ENCODE data around the gene PNISR.

Gene PNISR

GRCh38 chr6:99364026-99364425 is 61.1 kb downstream of the PNISR start:
- no peaks in the 10 kb centered on the region for H3K36me3 ChIP-seq (ENCODE audit: control insufficient read depth in 2 of 2, insufficient read depth in 2 of 2, low read length in 2 of 2)
- no peak overlapping the region for H3K27ac ChIP-seq (ENCODE audit: low read length)
- H3K9ac ChIP-seq (ENCODE audit: low read length in 2 of 2) = no peak overlapping the region
- H3K9me3 ChIP-seq (ENCODE audit: control insufficient read depth in 2 of 2, low read length in 2 of 2) = no peaks in the 10 kb centered on the region
- no peaks in the 10 kb centered on the region for H3K4me1 ChIP-seq (ENCODE audit: control insufficient read depth, insufficient read depth, low read length)
- no peak overlapping the region for H3K4me3 ChIP-seq (ENCODE audit: low read length in 2 of 2)
- no peaks in the 10 kb centered on the region for H3K27me3 ChIP-seq (ENCODE audit: control insufficient read depth in 1 of 2, insufficient read depth in 2 of 2, low read length in 2 of 2)

GRCh38 chr6:99362678-99363268 is 62.3 kb downstream of the PNISR start:
- no peak overlapping the region for H3K9ac ChIP-seq (ENCODE audit: low read length in 2 of 2)
- no peak overlapping the region for H3K4me3 ChIP-seq (ENCODE audit: low read length in 2 of 2)
- no peaks in the 10 kb centered on the region for H3K36me3 ChIP-seq (ENCODE audit: control insufficient read depth in 2 of 2, insufficient read depth in 2 of 2, low read length in 2 of 2)
- H3K27ac ChIP-seq (ENCODE audit: low read length) = no peak overlapping the region
- H3K27me3 ChIP-seq (ENCODE audit: control insufficient read depth in 1 of 2, insufficient read depth in 2 of 2, low read length in 2 of 2) = no peaks in the 10 kb centered on the region
- H3K4me1 ChIP-seq (ENCODE audit: control insufficient read depth, insufficient read depth, low read length) = no peaks in the 10 kb centered on the region
- H3K9me3 ChIP-seq (ENCODE audit: control insufficient read depth in 2 of 2, low read length in 2 of 2) = no peaks in the 10 kb centered on the region

- Histone ChIP-seq H3K9ac (ENCODE audit: low read length in 2 of 2) (no peak overlapping the region), H3K4me3 (ENCODE audit: low read length in 2 of 2) (no peak overlapping the region), H3K27me3 (ENCODE audit: control insufficient read depth in 1 of 2, insufficient read depth in 2 of 2, low read length in 2 of 2) (peaks cover 0 to 2% of the 10 kb centered on the region in 2 donors), H3K36me3 (ENCODE audit: control insufficient read depth in 2 of 2, insufficient read depth in 2 of 2, low read length in 2 of 2) (no peaks in the 10 kb centered on the region), H3K27ac (ENCODE audit: low read length) (no peak overlapping the region), H3K9me3 (ENCODE audit: control insufficient read depth in 2 of 2, low read length in 2 of 2) (no peaks in the 10 kb centered on the region), H3K4me1 (ENCODE audit: control insufficient read depth, insufficient read depth, low read length) (no peaks in the 10 kb centered on the region)
Observed at GRCh38 chr6:99359800-99360199, 65.3 kb downstream of the PNISR start.

GRCh38 chr6:99356641-99357040 is 68.5 kb downstream of the PNISR start:
- no peaks in the 10 kb centered on the region for H3K9me3 ChIP-seq (ENCODE audit: control insufficient read depth in 2 of 2, low read length in 2 of 2)
- no peaks in the 10 kb centered on the region for H3K36me3 ChIP-seq (ENCODE audit: control insufficient read depth in 2 of 2, insufficient read depth in 2 of 2, low read length in 2 of 2)
- H3K4me3 ChIP-seq (ENCODE audit: low read length in 2 of 2) = no peak overlapping the region
- H3K9ac ChIP-seq (ENCODE audit: low read length in 2 of 2) = no peak overlapping the region
- H3K27ac ChIP-seq (ENCODE audit: low read length) = no peak overlapping the region
- peaks cover 2 to 4% of the 10 kb centered on the region in 2 donors for H3K27me3 ChIP-seq (ENCODE audit: control insufficient read depth in 1 of 2, insufficient read depth in 2 of 2, low read length in 2 of 2)
- no peaks in the 10 kb centered on the region for H3K4me1 ChIP-seq (ENCODE audit: control insufficient read depth, insufficient read depth, low read length)

- no peak overlapping the region for H3K9ac ChIP-seq (ENCODE audit: low read length in 2 of 2)
- H3K4me1 ChIP-seq (ENCODE audit: control insufficient read depth, insufficient read depth, low read length) = peaks cover 7% of the 10 kb centered on the region
- no peaks in the 10 kb centered on the region for H3K9me3 ChIP-seq (ENCODE audit: control insufficient read depth in 2 of 2, low read length in 2 of 2)
- H3K27me3 ChIP-seq (ENCODE audit: control insufficient read depth in 1 of 2, insufficient read depth in 2 of 2, low read length in 2 of 2) = peaks cover 2 to 4% of the 10 kb centered on the region in 2 donors
- no peaks in the 10 kb centered on the region for H3K36me3 ChIP-seq (ENCODE audit: control insufficient read depth in 2 of 2, insufficient read depth in 2 of 2, low read length in 2 of 2)
- H3K4me3 ChIP-seq (ENCODE audit: low read length in 2 of 2) = no peak overlapping the region
- no peak overlapping the region for H3K27ac ChIP-seq (ENCODE audit: low read length)
Observed at GRCh38 chr6:99354983-99355382, 70.1 kb downstream of the PNISR start.

- H3K4me1 ChIP-seq (ENCODE audit: control insufficient read depth, insufficient read depth, low read length) = peaks cover 13% of the 10 kb centered on the region
- no peak overlapping the region for H3K4me3 ChIP-seq (ENCODE audit: low read length in 2 of 2)
- no peak overlapping the region for H3K9ac ChIP-seq (ENCODE audit: low read length in 2 of 2)
- H3K9me3 ChIP-seq (ENCODE audit: control insufficient read depth in 2 of 2, low read length in 2 of 2) = no peaks in the 10 kb centered on the region
- no peaks in the 10 kb centered on the region for H3K36me3 ChIP-seq (ENCODE audit: control insufficient read depth in 2 of 2, insufficient read depth in 2 of 2, low read length in 2 of 2)
- peaks cover 2 to 4% of the 10 kb centered on the region in 2 donors for H3K27me3 ChIP-seq (ENCODE audit: control insufficient read depth in 1 of 2, insufficient read depth in 2 of 2, low read length in 2 of 2)
- no peak overlapping the region for H3K27ac ChIP-seq (ENCODE audit: low read length)
Observed at GRCh38 chr6:99353126-99353525, 72.0 kb downstream of the PNISR start.

- no peaks in the 10 kb centered on the region for H3K36me3 ChIP-seq (ENCODE audit: control insufficient read depth in 2 of 2, insufficient read depth in 2 of 2, low read length in 2 of 2)
- H3K4me3 ChIP-seq (ENCODE audit: low read length in 2 of 2) = peak overlapping the region; percentile 79 to 81
- H3K9ac ChIP-seq (ENCODE audit: low read length in 2 of 2) = peak overlapping the region; percentile 72 to 94
- peaks cover 15% of the 10 kb centered on the region for H3K4me1 ChIP-seq (ENCODE audit: control insufficient read depth, insufficient read depth, low read length)
- H3K9me3 ChIP-seq (ENCODE audit: control insufficient read depth in 2 of 2, low read length in 2 of 2) = no peaks in the 10 kb centered on the region
- peaks cover 2 to 4% of the 10 kb centered on the region in 2 donors for H3K27me3 ChIP-seq (ENCODE audit: control insufficient read depth in 1 of 2, insufficient read depth in 2 of 2, low read length in 2 of 2)
- peak overlapping the region; percentile 81 for H3K27ac ChIP-seq (ENCODE audit: low read length)
Observed at GRCh38 chr6:99350573-99350972, 74.5 kb downstream of the PNISR start.

- peak within 1 kb of the TSS; percentile 83 to 94 for H3K9ac ChIP-seq (ENCODE audit: low read length in 2 of 2)
- peak within 1 kb of the TSS; percentile 91 for H3K27ac ChIP-seq (ENCODE audit: low read length)
- peaks cover 15% of the 10 kb centered on the region for H3K4me1 ChIP-seq (ENCODE audit: control insufficient read depth, insufficient read depth, low read length)
- peak within 1 kb of the TSS; percentile 81 to 88 for H3K4me3 ChIP-seq (ENCODE audit: low read length in 2 of 2)
- no peaks in the 10 kb centered on the region for H3K9me3 ChIP-seq (ENCODE audit: control insufficient read depth in 2 of 2, low read length in 2 of 2)
- H3K27me3 ChIP-seq (ENCODE audit: control insufficient read depth in 1 of 2, insufficient read depth in 2 of 2, low read length in 2 of 2) = peaks cover 0 to 4% of the 10 kb centered on the region in 2 donors
- no peaks in the 10 kb centered on the region for H3K36me3 ChIP-seq (ENCODE audit: control insufficient read depth in 2 of 2, insufficient read depth in 2 of 2, low read length in 2 of 2)
Observed at GRCh38 chr6:99349171-99350141, 75.7 kb downstream of the PNISR start, which contains the start of gene FAXC. TSS of gene FAXC (minus strand) at chr6:99349674. CDS start at chr6:99349372, 302 bp downstream.

- H3K27ac ChIP-seq (ENCODE audit: low read length) = peak overlapping the region; percentile 91
- no peaks in the 10 kb centered on the region for H3K9me3 ChIP-seq (ENCODE audit: control insufficient read depth in 2 of 2, low read length in 2 of 2)
- peak overlapping the region; percentile 81 to 88 for H3K4me3 ChIP-seq (ENCODE audit: low read length in 2 of 2)
- H3K27me3 ChIP-seq (ENCODE audit: control insufficient read depth in 1 of 2, insufficient read depth in 2 of 2, low read length in 2 of 2) = peaks cover 0 to 2% of the 10 kb centered on the region in 2 donors
- H3K9ac ChIP-seq (ENCODE audit: low read length in 2 of 2) = peak overlapping the region; percentile 83 to 94
- H3K4me1 ChIP-seq (ENCODE audit: control insufficient read depth, insufficient read depth, low read length) = peaks cover 15% of the 10 kb centered on the region
- no peaks in the 10 kb centered on the region for H3K36me3 ChIP-seq (ENCODE audit: control insufficient read depth in 2 of 2, insufficient read depth in 2 of 2, low read length in 2 of 2)
Observed at GRCh38 chr6:99348288-99349170, 76.6 kb downstream of the PNISR start.

Data from stomach smooth muscle (tissue), 2 donors.